GM19240 (cell line): ENCODE measurements around the gene DNAH9.
A peak's percentile ranks its signal among the peaks of the same experiment; 100 is the strongest.

Source experiments
- DNase-seq: peaks from one replicate; pipeline ENCODE4 v3.0.0; 2011; ENCODE audit warnings: low spot score; ENCODE audit not compliant: insufficient read length

Gene DNAH9

GRCh38 chr17:11979795-11980194, 381.5 kb downstream of the DNAH9 start:
- no peak for DNase-seq

- no peak for DNase-seq
These were observed 382.5 kb downstream of the DNAH9 start for GRCh38 chr17:11980813-11981212.

DNA sequence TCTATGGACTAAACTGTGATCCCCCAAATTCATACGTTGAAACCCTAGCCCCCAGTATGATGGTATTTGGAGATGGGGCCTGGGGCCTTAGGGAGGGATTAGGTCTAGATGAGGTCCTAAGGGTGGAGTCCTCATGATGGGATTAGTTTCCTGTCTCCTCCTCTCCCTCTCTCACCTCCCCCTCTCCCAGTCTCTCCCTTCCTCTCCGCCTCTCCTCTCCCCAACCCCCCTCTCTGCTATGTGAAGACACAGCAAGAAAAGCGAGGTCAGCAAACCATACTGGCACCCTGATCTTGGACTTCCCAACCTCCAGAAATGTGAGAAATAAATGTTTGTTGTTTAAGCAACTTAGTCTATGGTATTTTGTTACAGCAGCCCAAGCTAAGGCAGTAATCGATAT, 383.6 kb downstream of the DNAH9 start:
- DNase-seq: no peak

DNA sequence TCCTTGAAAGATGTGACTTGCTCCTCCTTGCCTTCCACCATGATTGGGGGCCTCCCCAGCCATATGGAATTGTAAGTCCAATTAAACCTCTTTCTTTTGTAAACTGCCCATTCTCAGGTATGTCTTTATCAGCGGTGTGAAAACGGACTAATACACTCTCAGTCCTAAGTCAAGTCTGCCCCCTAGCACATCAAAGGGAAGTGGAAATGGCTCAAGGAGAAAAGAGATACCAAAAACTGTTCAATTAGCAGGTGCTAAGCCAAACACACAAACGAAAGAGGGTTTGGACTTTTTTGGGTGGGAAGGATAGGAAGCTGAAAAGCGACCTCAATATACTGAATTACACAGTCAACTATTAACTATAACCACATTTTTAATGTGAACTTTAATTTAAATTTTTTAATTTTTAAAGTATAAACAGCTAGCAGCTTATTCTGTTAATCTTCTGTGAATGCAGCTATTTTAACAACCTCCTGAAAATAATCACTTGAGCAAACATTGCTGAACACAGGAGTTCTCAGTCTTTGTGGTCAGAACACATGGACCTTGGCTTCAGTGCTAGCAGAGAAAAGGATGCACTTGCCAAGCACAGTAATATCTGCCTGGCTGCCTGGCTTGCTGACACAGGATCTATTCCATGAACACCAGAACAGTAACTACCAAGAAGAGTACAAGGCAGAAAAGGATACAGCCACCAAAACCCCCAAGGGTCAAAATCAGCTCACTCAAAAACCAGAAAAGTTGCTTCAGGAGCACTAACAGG, 388.1 kb downstream of the DNAH9 start:
- no peak for DNase-seq

GRCh38 chr17:11986942-11987329, 388.7 kb downstream of the DNAH9 start:
- DNase-seq: no peak

- DNase-seq: no peak
These were observed 392.2 kb downstream of the DNAH9 start for GRCh38 chr17:11990363-11990983.

- DNase-seq: no peak
These were observed 393.2 kb downstream of the DNAH9 start for GRCh38 chr17:11991461-11991860.

DNA sequence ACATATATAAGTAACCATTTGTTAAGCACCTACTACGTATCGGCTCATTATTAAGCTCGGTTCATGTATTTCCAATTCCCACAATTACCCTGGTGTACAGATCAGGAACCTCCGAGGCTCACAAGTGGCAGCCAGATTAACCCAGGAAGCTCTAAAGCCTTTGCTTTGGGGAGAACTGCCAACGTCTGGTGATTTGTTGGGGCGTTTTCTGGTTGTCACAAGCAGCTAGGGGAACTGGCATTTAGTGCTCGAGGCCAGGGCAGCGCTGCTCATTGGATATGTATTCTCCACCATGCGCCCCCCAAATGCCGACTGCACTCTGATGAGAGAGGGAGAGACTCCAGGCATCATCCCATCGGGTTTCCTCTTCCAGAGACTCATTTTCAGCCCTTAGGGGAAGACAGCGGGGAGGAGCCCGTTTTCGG, 398.5 kb downstream of the DNAH9 start:
- DNase-seq: peak; percentile 23

- DNase-seq: peak; percentile 92
These were observed 399.1 kb downstream of the DNAH9 start, which contains the start of gene ZNF18 for GRCh38 chr17:11997147-11997971. ZNF18 (minus strand) TSS chr17:11997475; CDS start chr17:11992829, 4,646 bp downstream.

GRCh38 chr17:11997972-11998233, 399.6 kb downstream of the DNAH9 start:
- no peak for DNase-seq

DNA sequence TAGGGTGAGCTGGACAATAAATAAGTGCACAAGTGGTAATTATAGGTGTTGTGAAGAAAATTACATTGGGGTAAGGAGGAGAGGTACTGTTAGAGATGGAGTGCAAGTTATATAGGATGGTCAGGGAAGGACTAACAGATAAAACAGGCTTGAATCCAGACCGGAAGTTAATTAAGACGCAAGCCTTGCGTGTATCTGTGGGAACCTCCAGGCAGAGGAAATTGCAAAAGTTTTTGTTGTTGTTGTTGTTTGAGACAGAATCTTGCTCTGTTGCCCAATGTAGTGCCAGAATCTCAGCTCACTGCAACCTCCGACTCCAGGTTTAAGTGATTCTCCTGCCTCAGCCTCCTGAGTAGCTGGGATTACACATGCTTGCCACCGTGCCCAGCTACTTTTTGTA, 401.4 kb downstream of the DNAH9 start:
- DNase-seq: no peak

DNA sequence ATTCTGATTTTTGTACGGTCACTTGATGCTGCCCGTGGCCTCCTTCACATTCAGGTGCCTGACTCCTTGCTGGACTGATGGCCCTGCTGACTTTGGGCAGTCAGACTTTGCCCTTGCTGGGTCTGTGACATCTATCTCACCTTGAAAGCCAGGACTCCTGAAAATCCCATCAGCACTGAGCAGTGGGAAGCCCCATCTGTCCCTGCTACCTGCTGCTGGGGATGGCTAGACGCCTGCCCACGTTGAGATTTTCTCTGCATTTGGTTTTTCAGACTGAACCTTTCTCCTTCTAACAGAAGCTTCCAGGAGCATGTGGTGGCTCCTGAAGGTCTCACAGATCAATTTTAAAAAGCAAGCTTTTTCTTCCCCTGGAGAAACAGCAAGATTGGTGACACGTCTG, 409.2 kb downstream of the DNAH9 start:
- DNase-seq: no peak
